DMS153 (cell line): ENCODE measurements around the gene CYP3A5.

Experiments used
- DNase-seq: peaks from one replicate; lab custom pipeline; 2025; lab: John Stamatoyannopoulos, UW

Gene CYP3A5

DNA sequence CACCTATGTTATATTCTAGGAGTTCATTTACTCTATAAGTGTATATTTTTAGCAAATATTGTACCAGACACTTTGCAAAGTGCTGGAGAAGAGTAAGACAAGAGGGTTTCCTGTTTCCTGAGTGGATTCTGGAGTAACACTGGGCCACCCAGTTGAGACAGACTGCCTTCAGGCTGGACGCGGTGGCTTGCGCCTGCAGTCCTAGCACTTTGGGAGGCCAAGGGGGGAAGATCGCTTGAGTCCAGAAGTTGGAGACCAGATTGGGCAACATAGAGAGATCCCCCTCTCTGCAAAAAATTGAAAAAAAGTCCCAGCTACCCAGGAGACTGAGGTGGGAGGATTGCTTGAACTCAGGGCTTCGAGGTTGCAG, 63.8 kb downstream of the CYP3A5 start:
- no peak for DNase-seq

- DNase-seq, result no peak
These were observed 65.3 kb downstream of the CYP3A5 start for GRCh38 chr7:99614495-99614894.

- no peak for DNase-seq
These were observed 72.2 kb downstream of the CYP3A5 start for GRCh38 chr7:99607548-99607947.

- DNase-seq, result no peak
These were observed 73.3 kb downstream of the CYP3A5 start for GRCh38 chr7:99606531-99606930.

DNA sequence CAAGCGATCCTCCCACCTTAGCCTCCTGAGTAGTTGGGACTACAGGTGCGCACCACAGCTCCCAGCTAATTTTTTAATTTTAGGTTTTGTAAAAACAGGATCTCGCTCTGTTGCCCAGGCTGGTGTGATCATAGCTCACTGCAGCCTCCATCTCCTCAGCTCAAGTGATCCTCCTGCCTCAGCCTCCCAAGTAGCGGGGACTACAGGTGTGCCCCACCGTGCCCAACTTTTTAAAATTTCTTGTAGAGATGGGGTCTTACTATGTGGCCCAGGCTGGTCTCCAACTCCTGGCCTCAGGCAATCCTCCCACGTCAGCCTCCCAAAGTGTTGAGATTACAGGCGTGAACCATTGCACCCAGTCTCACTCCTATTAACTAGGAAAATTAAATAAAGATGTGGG, 74.3 kb downstream of the CYP3A5 start:
- DNase-seq, result no peak

GRCh38 chr7:99601656-99602310, 78.0 kb downstream of the CYP3A5 start:
- no peak for DNase-seq

DNA sequence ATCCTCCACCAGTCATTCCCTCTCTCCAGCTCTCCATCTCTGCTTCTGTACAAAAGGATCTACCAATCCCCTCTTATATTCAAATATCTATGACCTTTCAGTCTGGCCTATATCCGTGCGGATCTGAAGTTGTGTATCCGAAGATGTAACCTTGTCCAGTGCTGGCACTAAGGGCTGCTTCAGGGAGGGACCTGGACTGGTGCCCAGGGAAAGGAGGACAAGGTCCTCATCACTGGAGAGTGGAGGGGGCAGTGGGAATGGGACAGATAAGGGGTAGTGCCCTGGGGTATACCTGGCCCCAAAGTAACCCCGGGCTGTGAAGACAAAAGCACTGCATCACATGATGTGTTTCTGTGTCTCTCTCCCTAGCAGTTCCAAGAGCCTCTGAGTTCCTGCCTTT, 80.0 kb downstream of the CYP3A5 start:
- DNase-seq, result no peak
